ENCODE measurements around the gene NCOA4. TPM values are rescaled to one million over a fixed set of nuclear protein-coding genes. Genes with fewer than 3 reads are reported as not detected.

NCOA4 gene
- total and polyA plus RNA-seq, 2 of the 8 experiments (the other 6 are each of a cell fraction or from before 2014, with no cell fraction given) = 28.9 to 65.2 TPM

DNA sequence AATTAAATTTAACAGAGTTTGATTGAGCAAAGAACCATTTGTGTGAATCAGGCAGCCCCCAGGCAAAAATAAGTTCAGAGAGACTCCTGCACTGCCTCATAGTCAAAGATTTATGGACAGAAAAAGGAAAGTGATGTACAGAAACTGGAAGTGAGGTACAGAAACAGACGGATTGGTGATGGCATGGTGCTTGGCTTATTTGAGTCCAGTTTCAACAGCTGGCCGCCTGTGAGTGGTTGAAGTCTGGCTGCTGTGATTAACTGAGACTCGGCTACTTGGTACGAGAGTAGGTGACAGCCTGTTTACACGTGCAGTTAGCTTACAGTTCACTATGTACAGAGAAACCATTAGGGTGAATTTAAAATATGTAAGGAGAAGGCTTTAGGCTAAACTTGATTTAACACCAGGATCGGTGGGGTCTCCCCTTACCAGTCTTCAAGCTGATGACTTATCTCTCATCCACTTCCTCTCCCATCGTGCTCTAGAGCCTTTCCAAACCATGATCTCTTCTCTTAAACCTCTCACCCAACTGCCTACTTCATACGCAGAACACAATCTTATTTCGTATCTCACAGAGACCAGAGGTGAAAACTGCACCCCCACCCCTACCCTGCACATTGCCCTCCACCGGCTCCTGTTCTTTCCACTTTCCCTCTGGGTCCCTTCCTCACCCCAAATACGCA is 20.7 kb upstream of the NCOA4 start (continued):
- TF ChIP-seq CHD7 (IDR thresholded peaks at IDR 0.05; ENCODE audit: insufficient replicate concordance, low read length) (no peak), CHD2 (IDR thresholded peaks at IDR 0.05; ENCODE audit: low read length) (no peak), CEBPB (IDR thresholded peaks at IDR 0.05; ENCODE audit: low read depth, low read length) (no peak), EP300 (IDR thresholded peaks at IDR 0.05; ENCODE audit: borderline replicate concordance in 1 of 2, low read depth in 2 of 2, low read length in 2 of 2) (no peak), RBBP5 (IDR thresholded peaks at IDR 0.05; ENCODE audit: borderline replicate concordance, low read depth, low read length) (no peak)
